HepG2 (cell line): ENCODE data around the gene COQ5. TPM values are rescaled to one million over a fixed set of nuclear protein-coding genes. Genes with fewer than 3 reads are reported as not detected.

Source experiments
- GTF2F1 ChIP-seq: fragments of 150-350 bp; IDR thresholded peaks from 2 replicates; pipeline ENCODE4 v1.6.1; 2014; ENCODE audit warnings: low read length
- IKZF1 ChIP-seq: fragments of 450-650 bp; IDR thresholded peaks from 2 replicates; pipeline ENCODE4 v1.7.1; 2016
- JUNB ChIP-seq: sonication (generic); formaldehyde crosslinking; IDR thresholded peaks from 2 replicates; pipeline ENCODE4 v1.8.0; 2022; ENCODE audit warnings: missing genetic modification reagents, mild to moderate bottlenecking, borderline replicate concordance
- KLF11 ChIP-seq: IDR thresholded peaks from 2 replicates; pipeline ENCODE4 v1.6.1; 2016; ENCODE audit warnings: missing compliant biosample characterization
- NFKB2 ChIP-seq: sonication (generic); formaldehyde crosslinking; IDR thresholded peaks from 2 replicates; pipeline ENCODE4 v1.4.0; 2020; ENCODE audit warnings: missing genetic modification reagents, borderline replicate concordance
- SETDB1 ChIP-seq: sonication (generic); formaldehyde crosslinking; IDR thresholded peaks from 2 replicates; pipeline ENCODE4 v1.5.1; 2020; ENCODE audit warnings: missing genetic modification reagents, mild to moderate bottlenecking, borderline replicate concordance
- SMC3 ChIP-seq: IDR thresholded peaks from 2 replicates; pipeline ENCODE4 v1.6.1; 2011; ENCODE audit warnings: low read length, improper control_type of control experiment
- STAG1 ChIP-seq: sonication (generic); formaldehyde crosslinking; IDR thresholded peaks from 2 replicates; pipeline ENCODE4 v1.4.0; 2020; ENCODE audit warnings: missing genetic modification reagents
- ZNF230 ChIP-seq: sonication (generic); formaldehyde crosslinking; IDR thresholded peaks from 2 replicates; pipeline ENCODE4 v1.4.0; 2020; ENCODE audit warnings: mild to moderate bottlenecking, missing genetic modification reagents
- ZNF232 ChIP-seq: sonication (generic); formaldehyde crosslinking; IDR thresholded peaks from 2 replicates; pipeline ENCODE4 v1.4.0; 2020; ENCODE audit warnings: missing genetic modification reagents, borderline replicate concordance
- ZSCAN22 ChIP-seq: sonication (generic); formaldehyde crosslinking; IDR thresholded peaks from 2 replicates; pipeline ENCODE4 v1.4.0; 2020; ENCODE audit warnings: mild to moderate bottlenecking, missing genetic modification reagents
- polyA plus RNA-seq, 8 experiments: library from polyadenylated mRNA; depleted of rRNA in 3 of 8; stranded (reverse) in 7 of 8; unstranded in 1 of 8; fragments of >200 nt; fragmentation: Illumina TruSeq in 4 of 8; extraction: Trizol in 4 of 8; gene quantifications; 2 replicates each; pipeline versions ENCODE4 v1.2.1 to v1.2.3, GENCODE V29; 2011 to 2016; ENCODE audit warnings: low read depth in 4 of 8, missing spikeins in 1 of 8, mixed read lengths in 1 of 8; ENCODE audit not compliant: insufficient read depth in 1 of 8
- total RNA-seq, 5 experiments: library from RNA; depleted of rRNA; stranded (reverse); fragments of >200 nt; fragmentation: Illumina TruSeq; extraction: Trizol; gene quantifications; 2 replicates each; pipeline ENCODE4 v1.2.3, GENCODE V29; 2016; ENCODE audit warnings: low read depth in 1 of 5
- TF ChIP-seq, protein P1 (sequence below): sonication (generic); formaldehyde crosslinking; IDR thresholded peaks from 2 replicates; pipeline ENCODE4 v1.4.0; 2020; ENCODE audit warnings: mild to moderate bottlenecking, missing genetic modification reagents
- TF ChIP-seq, protein P2 (sequence below): IDR thresholded peaks from 2 replicates; pipeline ENCODE4 v1.6.1; 2018; ENCODE audit warnings: missing genetic modification reagents
- TF ChIP-seq, protein P3 (sequence below): sonication (generic); formaldehyde crosslinking; IDR thresholded peaks from 2 replicates; pipeline ENCODE4 v1.4.0; 2020; ENCODE audit warnings: missing genetic modification reagents
- TF ChIP-seq, protein P4 (sequence below): sonication (generic); formaldehyde crosslinking; IDR thresholded peaks from 2 replicates; pipeline ENCODE4 v1.4.0; 2020; ENCODE audit warnings: missing genetic modification reagents

Gene COQ5
- total and polyA plus RNA-seq, 2 of the 13 experiments (the other 11 are each of a cell fraction or from before 2014, with no cell fraction given) = 36.4 to 41.5 TPM

DNA sequence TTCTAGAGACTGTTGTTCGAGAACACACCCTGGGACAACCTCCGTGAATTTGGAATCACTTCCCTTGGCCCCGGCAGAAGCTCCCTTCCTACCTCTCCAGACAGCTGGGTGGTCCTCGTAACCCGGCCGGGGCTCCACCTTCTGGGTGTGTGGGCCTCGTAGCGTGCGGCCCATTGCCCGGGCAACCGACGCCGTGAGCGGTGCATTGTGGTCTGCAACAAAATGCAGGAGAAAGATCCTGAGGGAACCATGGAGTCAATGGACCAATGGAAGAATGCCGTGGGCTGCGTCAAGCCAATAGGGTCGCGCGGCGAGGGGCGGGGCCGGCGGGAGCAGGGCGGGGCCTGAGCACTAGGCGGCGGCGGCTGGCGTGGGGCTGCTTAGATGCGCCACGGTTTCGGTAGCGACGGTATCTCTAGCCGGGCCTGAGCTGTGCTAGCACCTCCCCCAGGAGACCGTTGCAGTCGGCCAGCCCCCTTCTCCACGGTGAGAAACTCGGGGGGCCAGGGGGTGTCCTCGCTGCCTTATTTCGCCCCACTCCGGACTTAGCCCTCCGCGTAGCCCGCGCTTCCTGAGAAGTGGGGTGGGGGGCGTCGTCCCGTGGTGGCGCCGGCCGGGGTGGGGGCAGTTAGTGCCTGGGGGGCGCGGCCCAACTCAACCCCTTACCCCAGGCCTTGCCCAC is 33.1 kb downstream of the COQ5 start, which contains the start of gene DYNLL1 (continued):
- TF ChIP-seq, protein P1, sequence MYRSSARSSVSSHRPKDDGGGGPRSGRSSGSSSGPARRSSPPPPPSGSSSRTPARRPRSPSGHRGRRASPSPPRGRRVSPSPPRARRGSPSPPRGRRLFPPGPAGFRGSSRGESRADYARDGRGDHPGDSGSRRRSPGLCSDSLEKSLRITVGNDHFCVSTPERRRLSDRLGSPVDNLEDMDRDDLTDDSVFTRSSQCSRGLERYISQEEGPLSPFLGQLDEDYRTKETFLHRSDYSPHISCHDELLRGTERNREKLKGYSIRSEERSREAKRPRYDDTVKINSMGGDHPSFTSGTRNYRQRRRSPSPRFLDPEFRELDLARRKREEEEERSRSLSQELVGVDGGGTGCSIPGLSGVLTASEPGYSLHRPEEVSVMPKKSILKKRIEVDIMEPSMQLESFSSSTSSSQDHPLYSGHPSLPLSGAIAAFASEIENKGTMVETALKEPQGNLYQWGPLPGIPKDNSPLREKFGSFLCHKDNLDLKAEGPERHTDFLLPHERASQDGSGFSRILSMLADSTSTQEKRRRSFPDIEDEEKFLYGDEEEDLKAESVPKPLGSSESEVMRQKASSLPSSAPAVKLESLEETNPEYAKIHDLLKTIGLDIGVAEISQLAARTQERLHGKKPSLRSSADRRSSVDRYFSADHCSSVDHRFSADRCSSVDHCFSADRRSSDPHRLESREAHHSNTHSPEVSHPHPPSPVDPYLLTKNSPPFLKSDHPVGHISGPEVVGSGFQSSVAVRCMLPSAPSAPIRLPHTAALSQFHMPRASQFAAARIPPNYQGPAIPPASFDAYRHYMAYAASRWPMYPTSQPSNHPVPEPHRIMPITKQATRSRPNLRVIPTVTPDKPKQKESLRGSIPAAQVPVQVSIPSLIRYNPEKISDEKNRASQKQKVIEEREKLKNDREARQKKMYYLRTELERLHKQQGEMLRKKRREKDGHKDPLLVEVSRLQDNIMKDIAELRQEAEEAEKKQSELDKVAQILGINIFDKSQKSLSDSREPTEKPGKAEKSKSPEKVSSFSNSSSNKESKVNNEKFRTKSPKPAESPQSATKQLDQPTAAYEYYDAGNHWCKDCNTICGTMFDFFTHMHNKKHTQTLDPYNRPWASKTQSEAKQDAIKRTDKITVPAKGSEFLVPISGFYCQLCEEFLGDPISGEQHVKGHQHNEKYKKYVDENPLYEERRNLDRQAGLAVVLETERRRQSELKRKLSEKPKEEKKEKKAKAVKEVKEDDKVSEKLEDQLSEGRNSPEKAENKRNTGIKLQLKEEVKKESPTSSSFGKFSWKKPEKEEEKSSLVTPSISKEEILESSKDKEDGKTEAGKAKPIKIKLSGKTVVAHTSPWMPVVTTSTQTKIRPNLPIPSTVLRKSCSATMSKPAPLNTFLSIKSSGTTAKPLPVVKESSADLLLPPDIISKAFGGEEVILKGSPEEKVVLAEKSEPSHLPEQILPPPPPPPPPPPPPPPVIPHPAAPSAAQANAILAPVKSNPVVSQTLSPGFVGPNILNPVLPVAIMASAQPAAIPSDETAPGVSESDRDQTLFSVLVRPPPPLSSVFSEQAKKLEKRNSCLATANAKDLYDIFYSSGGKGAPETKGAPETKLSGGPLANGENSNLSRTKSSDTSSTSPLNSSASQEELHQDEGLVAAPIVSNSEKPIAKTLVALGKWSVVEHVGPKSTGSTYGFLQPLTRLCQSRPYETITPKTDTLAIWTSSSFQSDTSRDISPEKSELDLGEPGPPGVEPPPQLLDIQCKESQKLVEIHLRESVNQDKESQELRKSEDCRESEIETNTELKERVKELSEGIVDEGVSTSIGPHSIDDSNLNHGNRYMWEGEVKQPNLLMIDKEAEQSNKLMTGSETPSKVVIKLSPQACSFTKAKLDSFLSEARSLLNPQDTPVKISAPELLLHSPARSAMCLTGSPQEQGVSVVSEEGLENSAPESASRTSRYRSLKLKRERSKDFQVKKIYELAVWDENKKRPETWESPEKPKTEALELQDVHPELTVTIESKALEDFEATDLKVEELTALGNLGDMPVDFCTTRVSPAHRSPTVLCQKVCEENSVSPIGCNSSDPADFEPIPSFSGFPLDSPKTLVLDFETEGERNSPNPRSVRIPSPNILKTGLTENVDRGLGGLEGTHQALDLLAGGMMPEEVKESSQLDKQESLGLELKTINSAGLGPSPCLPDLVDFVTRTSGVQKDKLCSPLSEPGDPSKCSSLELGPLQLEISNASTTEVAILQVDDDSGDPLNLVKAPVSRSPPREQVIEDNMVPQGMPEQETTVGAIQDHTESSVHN (CRISPR knock-in tag) = no peak
- TF ChIP-seq SMC3 (no peak), KLF11 (CRISPR knock-in tag) (peak; percentile 66; the same call in 1 of the 2 replicates), STAG1 (CRISPR knock-in tag) (no peak), ZNF230 (no peak), GTF2F1 (no peak), ZSCAN22 (CRISPR knock-in tag) (no peak), ZNF232 (CRISPR knock-in tag) (peak; percentile 70; the same call in 1 of the 2 replicates), NFKB2 (CRISPR knock-in tag) (peak; percentile 45; the same call in 1 of the 2 replicates), SETDB1 (CRISPR knock-in tag) (no peak), IKZF1 (no peak), JUNB (CRISPR knock-in tag) (no peak)
- TF ChIP-seq, protein P2, sequence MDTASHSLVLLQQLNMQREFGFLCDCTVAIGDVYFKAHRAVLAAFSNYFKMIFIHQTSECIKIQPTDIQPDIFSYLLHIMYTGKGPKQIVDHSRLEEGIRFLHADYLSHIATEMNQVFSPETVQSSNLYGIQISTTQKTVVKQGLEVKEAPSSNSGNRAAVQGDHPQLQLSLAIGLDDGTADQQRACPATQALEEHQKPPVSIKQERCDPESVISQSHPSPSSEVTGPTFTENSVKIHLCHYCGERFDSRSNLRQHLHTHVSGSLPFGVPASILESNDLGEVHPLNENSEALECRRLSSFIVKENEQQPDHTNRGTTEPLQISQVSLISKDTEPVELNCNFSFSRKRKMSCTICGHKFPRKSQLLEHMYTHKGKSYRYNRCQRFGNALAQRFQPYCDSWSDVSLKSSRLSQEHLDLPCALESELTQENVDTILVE (CRISPR knock-in tag) = no peak
- TF ChIP-seq, protein P3, sequence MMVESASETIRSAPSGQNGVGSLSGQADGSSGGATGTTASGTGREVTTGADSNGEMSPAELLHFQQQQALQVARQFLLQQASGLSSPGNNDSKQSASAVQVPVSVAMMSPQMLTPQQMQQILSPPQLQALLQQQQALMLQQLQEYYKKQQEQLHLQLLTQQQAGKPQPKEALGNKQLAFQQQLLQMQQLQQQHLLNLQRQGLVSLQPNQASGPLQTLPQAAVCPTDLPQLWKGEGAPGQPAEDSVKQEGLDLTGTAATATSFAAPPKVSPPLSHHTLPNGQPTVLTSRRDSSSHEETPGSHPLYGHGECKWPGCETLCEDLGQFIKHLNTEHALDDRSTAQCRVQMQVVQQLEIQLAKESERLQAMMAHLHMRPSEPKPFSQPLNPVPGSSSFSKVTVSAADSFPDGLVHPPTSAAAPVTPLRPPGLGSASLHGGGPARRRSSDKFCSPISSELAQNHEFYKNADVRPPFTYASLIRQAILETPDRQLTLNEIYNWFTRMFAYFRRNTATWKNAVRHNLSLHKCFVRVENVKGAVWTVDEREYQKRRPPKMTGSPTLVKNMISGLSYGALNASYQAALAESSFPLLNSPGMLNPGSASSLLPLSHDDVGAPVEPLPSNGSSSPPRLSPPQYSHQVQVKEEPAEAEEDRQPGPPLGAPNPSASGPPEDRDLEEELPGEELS (CRISPR knock-in tag) = peak; percentile 27; the same call in 1 of the 2 replicates
- TF ChIP-seq, protein P4, sequence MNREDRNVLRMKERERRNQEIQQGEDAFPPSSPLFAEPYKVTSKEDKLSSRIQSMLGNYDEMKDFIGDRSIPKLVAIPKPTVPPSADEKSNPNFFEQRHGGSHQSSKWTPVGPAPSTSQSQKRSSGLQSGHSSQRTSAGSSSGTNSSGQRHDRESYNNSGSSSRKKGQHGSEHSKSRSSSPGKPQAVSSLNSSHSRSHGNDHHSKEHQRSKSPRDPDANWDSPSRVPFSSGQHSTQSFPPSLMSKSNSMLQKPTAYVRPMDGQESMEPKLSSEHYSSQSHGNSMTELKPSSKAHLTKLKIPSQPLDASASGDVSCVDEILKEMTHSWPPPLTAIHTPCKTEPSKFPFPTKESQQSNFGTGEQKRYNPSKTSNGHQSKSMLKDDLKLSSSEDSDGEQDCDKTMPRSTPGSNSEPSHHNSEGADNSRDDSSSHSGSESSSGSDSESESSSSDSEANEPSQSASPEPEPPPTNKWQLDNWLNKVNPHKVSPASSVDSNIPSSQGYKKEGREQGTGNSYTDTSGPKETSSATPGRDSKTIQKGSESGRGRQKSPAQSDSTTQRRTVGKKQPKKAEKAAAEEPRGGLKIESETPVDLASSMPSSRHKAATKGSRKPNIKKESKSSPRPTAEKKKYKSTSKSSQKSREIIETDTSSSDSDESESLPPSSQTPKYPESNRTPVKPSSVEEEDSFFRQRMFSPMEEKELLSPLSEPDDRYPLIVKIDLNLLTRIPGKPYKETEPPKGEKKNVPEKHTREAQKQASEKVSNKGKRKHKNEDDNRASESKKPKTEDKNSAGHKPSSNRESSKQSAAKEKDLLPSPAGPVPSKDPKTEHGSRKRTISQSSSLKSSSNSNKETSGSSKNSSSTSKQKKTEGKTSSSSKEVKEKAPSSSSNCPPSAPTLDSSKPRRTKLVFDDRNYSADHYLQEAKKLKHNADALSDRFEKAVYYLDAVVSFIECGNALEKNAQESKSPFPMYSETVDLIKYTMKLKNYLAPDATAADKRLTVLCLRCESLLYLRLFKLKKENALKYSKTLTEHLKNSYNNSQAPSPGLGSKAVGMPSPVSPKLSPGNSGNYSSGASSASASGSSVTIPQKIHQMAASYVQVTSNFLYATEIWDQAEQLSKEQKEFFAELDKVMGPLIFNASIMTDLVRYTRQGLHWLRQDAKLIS (CRISPR knock-in tag) = no peak
